Coronary artery (tissue), 2 donors: ENCODE data around the gene CCL2.

Source experiments
- DNase-seq: peaks from one replicate; pipeline ENCODE4 v3.0.0-alpha.2; 2017; ENCODE audit warnings: low spot score
- H3K27ac ChIP-seq, 2 donors: fragments of 200-600 bp; sonication (generic); one replicate each; pipeline ENCODE4 v1.5.1; 2016 to 2019
- H3K4me3 ChIP-seq: fragments of 200-600 bp; sonication (generic); 2 replicates; pipeline ENCODE4 v1.5.1; 2016; ENCODE audit warnings: mild to moderate bottlenecking, moderate library complexity
- CTCF ChIP-seq: fragments of 200-600 bp; sonication (generic); IDR thresholded peaks from one replicate; pipeline ENCODE4 v1.5.1; 2019; ENCODE audit warnings: antibody characterized with exemption

CCL2 gene

GRCh38 chr17:34261568-34262337 lies 6.7 kb downstream of the CCL2 start:
- DNase-seq: no peak
- Histone ChIP-seq H3K27ac (no peak overlapping the region), H3K4me3 (no peak overlapping the region)
- no peak for TF ChIP-seq CTCF

DNA sequence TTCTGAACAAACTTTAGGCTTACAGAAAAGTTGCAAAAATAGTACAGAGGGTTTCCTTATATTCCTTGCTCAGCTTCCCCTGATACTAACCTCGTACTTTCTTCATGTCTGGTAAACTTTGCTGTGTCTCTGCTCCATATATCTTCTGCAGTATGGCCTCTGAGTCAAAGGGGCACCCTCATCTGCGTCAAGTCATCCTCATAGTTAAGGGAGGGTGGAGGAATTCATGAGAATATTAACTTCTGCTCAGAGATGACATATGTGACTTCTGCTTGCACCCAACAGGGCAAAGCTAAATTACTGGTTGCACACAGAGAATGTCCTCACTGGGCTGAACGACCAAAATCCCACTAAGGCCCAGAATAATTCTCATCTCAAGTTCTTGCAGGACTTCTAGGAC lies 10.6 kb downstream of the CCL2 start:
- Histone ChIP-seq H3K4me3 (no peak overlapping the region), H3K27ac (no peak overlapping the region)
- TF ChIP-seq CTCF: no peak
- DNase-seq: no peak

- H3K27ac ChIP-seq: no peak within 1 kb of the TSS
- no peak within 1 kb of the TSS for H3K4me3 ChIP-seq
- DNase-seq: no peak
- TF ChIP-seq CTCF: no peak
These were observed 14.9 kb downstream of the CCL2 start, which contains the start of gene CCL7 for GRCh38 chr17:34269969-34270368. Gene CCL7 (plus strand): TSS chr17:34270221. CDS start chr17:34270291, 70 bp downstream.

DNA sequence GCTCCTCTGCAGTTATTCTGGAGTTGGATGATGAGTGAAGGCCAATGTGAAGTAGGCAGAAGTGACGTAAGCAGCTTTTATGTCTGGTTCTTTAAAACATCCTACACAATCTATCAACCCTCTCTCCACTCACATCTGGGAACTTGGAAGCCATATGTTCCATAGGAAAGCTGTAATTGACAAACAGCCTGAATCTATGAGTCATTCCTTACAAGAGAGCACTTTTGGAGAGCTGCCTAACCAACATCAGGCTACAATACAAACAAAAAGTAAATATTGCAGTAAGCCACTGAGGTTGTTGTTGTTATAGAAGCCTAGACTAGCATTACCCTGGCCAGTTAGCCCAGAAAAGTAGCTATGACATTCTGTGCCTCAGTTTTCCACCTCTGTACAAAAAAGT lies 20.8 kb downstream of the CCL2 start:
- Histone ChIP-seq H3K4me3 (no peak overlapping the region), H3K27ac (no peak overlapping the region)
- no peak for DNase-seq
- no peak for TF ChIP-seq CTCF

GRCh38 chr17:34276826-34277225 lies 21.7 kb downstream of the CCL2 start:
- DNase-seq: no peak
- Histone ChIP-seq H3K27ac (no peak overlapping the region), H3K4me3 (no peak overlapping the region)
- TF ChIP-seq CTCF: no peak

- no peak for TF ChIP-seq CTCF
- Histone ChIP-seq H3K27ac (no peak overlapping the region), H3K4me3 (no peak overlapping the region)
- DNase-seq: no peak
These were observed 28.5 kb downstream of the CCL2 start for GRCh38 chr17:34283571-34283970.

DNA sequence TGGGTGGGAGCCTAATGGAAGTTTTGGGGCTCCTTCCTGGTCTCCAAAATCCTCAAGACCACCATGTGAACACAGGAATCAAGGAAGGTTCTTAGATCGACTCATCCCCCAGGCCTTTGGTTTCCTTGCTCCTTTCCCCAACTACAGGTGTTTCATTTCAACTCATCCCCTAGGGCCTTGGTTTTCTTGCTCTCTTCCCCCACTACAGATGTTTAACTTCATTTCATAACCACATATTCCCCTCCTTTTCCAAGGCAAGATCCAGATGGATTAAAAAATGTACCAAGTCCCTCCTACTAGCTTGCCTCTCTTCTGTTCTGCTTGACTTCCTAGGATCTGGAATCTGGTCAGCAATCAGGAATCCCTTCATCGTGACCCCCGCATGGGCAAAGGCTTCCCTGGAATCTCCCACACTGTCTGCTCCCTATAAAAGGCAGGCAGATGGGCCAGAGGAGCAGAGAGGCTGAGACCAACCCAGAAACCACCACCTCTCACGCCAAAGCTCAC lies 30.3 kb downstream of the CCL2 start, which contains the start of gene CCL11:
CCL11 (plus strand) TSS at position 457 of the 507 bp plus-strand sequence. CDS start 67 bp downstream, outside the sequence.
- no peak for TF ChIP-seq CTCF
- Histone ChIP-seq H3K4me3 (no peak within 1 kb of the TSS), H3K27ac (no peak within 1 kb of the TSS)
- DNase-seq: no peak
